Measurements from ENCODE around the gene PTPRN2.
"Not testable (repeated sequence)": the region's sequence is repeated elsewhere in the genome, so short reads cannot be mapped to it uniquely, and the experiment has no call there.

The PTPRN2 gene

GRCh38 chr7:158174947-158175346 is 412.7 kb downstream of the PTPRN2 start:
- DNase-seq (ENCODE audit: low spot score) = no peak

GRCh38 chr7:158167373-158167772 is 420.2 kb downstream of the PTPRN2 start:
- no peak for DNase-seq (ENCODE audit: low spot score)

- no peak for DNase-seq (ENCODE audit: low spot score)
Measured at GRCh38 chr7:158166386-158167340, 421.0 kb downstream of the PTPRN2 start.

GRCh38 chr7:158165711-158166110 is 421.9 kb downstream of the PTPRN2 start:
- no peak for DNase-seq (ENCODE audit: low spot score)

- no peak for DNase-seq (ENCODE audit: low spot score)
Measured at GRCh38 chr7:158164101-158165095, 423.2 kb downstream of the PTPRN2 start.

- DNase-seq (ENCODE audit: low spot score) = no peak
Measured at GRCh38 chr7:158161194-158161593, 426.4 kb downstream of the PTPRN2 start.

GRCh38 chr7:158160199-158160598 is 427.4 kb downstream of the PTPRN2 start:
- no peak for DNase-seq (ENCODE audit: low spot score)

- DNase-seq (ENCODE audit: low spot score) = no peak
Measured at GRCh38 chr7:158157460-158157859, 430.2 kb downstream of the PTPRN2 start.

GRCh38 chr7:158151273-158151672 is 436.4 kb downstream of the PTPRN2 start:
- DNase-seq (ENCODE audit: low spot score) = peak; percentile 12

- no peak for DNase-seq (ENCODE audit: low spot score)
Measured at GRCh38 chr7:158150234-158150633, 437.4 kb downstream of the PTPRN2 start.

- not testable (repeated sequence) for DNase-seq (ENCODE audit: low spot score)
Measured at GRCh38 chr7:158147431-158147830, 440.2 kb downstream of the PTPRN2 start.

- no peak for DNase-seq (ENCODE audit: low spot score)
Measured at GRCh38 chr7:158145370-158145769, 442.3 kb downstream of the PTPRN2 start.

- no peak for DNase-seq (ENCODE audit: low spot score)
Measured at GRCh38 chr7:158143196-158144120, 444.2 kb downstream of the PTPRN2 start.

- no peak for DNase-seq (ENCODE audit: low spot score)
Measured at GRCh38 chr7:158142657-158143056, 445.0 kb downstream of the PTPRN2 start.

- DNase-seq (ENCODE audit: low spot score) = no peak
Measured at GRCh38 chr7:158141806-158142518, 445.7 kb downstream of the PTPRN2 start.

GRCh38 chr7:158141221-158141582 is 446.4 kb downstream of the PTPRN2 start:
- DNase-seq (ENCODE audit: low spot score) = no peak

GRCh38 chr7:158140538-158141220 is 446.9 kb downstream of the PTPRN2 start:
- no peak for DNase-seq (ENCODE audit: low spot score)

- DNase-seq (ENCODE audit: low spot score) = no peak
Measured at GRCh38 chr7:158139499-158139898, 448.1 kb downstream of the PTPRN2 start.

GRCh38 chr7:158138329-158138597 is 449.4 kb downstream of the PTPRN2 start:
- no peak for DNase-seq (ENCODE audit: low spot score)

GRCh38 chr7:158137516-158138328 is 449.9 kb downstream of the PTPRN2 start:
- no peak for DNase-seq (ENCODE audit: low spot score)
